Measurements from ENCODE around the gene ADD2.

- TF ChIP-seq CTCF (IDR thresholded peaks at IDR 0.05) (no peak), EZH2 (IDR thresholded peaks at IDR 0.05; ENCODE audit: borderline replicate concordance, insufficient read depth, low read depth, low read length, poor library complexity, severe bottlenecking) (no peak)
These were observed 51.0 kb downstream of the ADD2 start for GRCh38 chr2:70716951-70717350.

Data from B cell (primary cell).